HEK293 (cell line): Measurements from ENCODE around the gene CLIP3.

Experiments
- CTCF ChIP-seq: fragments of 450-650 bp; formaldehyde crosslinking; IDR thresholded peaks from 2 replicates; pipeline ENCODE4 v1.5.1; 2016; ENCODE audit warnings: missing biosample characterization, missing genetic modification characterization
- PRDM2 ChIP-seq: fragments of 450-650 bp; formaldehyde crosslinking; IDR thresholded peaks from 2 replicates; pipeline ENCODE4 v1.5.1; 2016; ENCODE audit warnings: missing biosample characterization, missing genetic modification characterization, borderline replicate concordance
- SP3 ChIP-seq: fragments of 450-650 bp; formaldehyde crosslinking; IDR thresholded peaks from 2 replicates; pipeline ENCODE4 v1.5.1; 2016; ENCODE audit warnings: missing biosample characterization, missing genetic modification characterization
- YY1 ChIP-seq: fragments of 450-650 bp; formaldehyde crosslinking; IDR thresholded peaks from 2 replicates; pipeline ENCODE4 v1.5.1; 2018; ENCODE audit warnings: missing biosample characterization, missing genetic modification characterization
- ZBTB44 ChIP-seq: fragments of 450-650 bp; IDR thresholded peaks from 2 replicates; pipeline ENCODE4 v1.5.1; 2018; ENCODE audit warnings: missing biosample characterization, mild to moderate bottlenecking, missing genetic modification characterization
- ZBTB8A ChIP-seq: fragments of 450-650 bp; formaldehyde crosslinking; IDR thresholded peaks from 2 replicates; pipeline ENCODE4 v1.5.1; 2016; ENCODE audit warnings: missing biosample characterization, missing genetic modification characterization
- ZEB2 ChIP-seq: fragments of 450-650 bp; formaldehyde crosslinking; IDR thresholded peaks from 2 replicates; pipeline ENCODE4 v1.5.1; 2016; ENCODE audit warnings: missing biosample characterization, missing genetic modification characterization
- ZNF768 ChIP-seq: fragments of 450-650 bp; formaldehyde crosslinking; IDR thresholded peaks from 2 replicates; pipeline ENCODE4 v1.5.1; 2018; ENCODE audit warnings: missing biosample characterization, mild to moderate bottlenecking, missing genetic modification characterization
- TF ChIP-seq, protein P1 (sequence below): sonication (generic); formaldehyde crosslinking; IDR thresholded peaks from 2 replicates; pipeline ENCODE4 v1.8.1; 2022; ENCODE audit warnings: mild to moderate bottlenecking, moderate library complexity, missing genetic modification reagents
- TF ChIP-seq, protein P2 (sequence below): fragments of 450-650 bp; formaldehyde crosslinking; IDR thresholded peaks from 2 replicates; pipeline ENCODE4 v1.5.1; 2016; ENCODE audit warnings: missing biosample characterization, missing genetic modification characterization

DNA sequence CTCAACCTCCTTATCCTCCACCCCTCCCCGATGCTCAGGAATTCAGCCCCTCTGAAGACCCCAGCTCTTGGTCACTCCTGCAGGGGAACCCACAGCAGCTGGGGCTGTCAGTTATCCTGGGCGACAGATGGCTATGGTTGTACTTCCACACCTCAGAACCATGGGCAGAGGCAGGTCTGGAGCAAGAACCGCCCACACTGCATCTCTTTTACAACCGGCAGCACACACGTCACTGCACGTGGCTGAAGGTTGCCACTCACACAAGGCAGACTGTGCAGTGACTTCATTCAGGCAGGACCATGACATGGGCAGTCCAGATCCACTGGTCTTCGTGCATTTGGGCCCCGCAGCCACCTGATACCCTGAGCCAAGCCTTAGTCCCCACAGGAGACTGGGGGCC is 59.2 kb downstream of the CLIP3 start:
- TF ChIP-seq, protein P1, sequence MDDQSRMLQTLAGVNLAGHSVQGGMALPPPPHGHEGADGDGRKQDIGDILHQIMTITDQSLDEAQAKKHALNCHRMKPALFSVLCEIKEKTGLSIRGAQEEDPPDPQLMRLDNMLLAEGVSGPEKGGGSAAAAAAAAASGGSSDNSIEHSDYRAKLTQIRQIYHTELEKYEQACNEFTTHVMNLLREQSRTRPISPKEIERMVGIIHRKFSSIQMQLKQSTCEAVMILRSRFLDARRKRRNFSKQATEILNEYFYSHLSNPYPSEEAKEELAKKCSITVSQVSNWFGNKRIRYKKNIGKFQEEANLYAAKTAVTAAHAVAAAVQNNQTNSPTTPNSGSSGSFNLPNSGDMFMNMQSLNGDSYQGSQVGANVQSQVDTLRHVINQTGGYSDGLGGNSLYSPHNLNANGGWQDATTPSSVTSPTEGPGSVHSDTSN (CRISPR knock-in tag), result no peak
- TF ChIP-seq, protein P2, sequence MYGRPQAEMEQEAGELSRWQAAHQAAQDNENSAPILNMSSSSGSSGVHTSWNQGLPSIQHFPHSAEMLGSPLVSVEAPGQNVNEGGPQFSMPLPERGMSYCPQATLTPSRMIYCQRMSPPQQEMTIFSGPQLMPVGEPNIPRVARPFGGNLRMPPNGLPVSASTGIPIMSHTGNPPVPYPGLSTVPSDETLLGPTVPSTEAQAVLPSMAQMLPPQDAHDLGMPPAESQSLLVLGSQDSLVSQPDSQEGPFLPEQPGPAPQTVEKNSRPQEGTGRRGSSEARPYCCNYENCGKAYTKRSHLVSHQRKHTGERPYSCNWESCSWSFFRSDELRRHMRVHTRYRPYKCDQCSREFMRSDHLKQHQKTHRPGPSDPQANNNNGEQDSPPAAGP (tag by site-specific recombination), result no peak
- TF ChIP-seq YY1 (tag by site-specific recombination) (no peak), PRDM2 (tag by site-specific recombination) (no peak), CTCF (no peak), ZBTB8A (no peak), ZBTB44 (tag by site-specific recombination) (no peak), SP3 (no peak), ZNF768 (tag by site-specific recombination) (no peak), ZEB2 (tag by site-specific recombination) (no peak)
